ENCODE measurements around the gene RNF14. TPM values are rescaled to one million over a fixed set of nuclear protein-coding genes. Genes with fewer than 3 reads are reported as not detected.

RNF14 gene
- total and polyA plus RNA-seq, 2 of the 8 experiments (the other 6 are each of a cell fraction or from before 2014, with no cell fraction given): 4.7 to 20.2 TPM

DNA sequence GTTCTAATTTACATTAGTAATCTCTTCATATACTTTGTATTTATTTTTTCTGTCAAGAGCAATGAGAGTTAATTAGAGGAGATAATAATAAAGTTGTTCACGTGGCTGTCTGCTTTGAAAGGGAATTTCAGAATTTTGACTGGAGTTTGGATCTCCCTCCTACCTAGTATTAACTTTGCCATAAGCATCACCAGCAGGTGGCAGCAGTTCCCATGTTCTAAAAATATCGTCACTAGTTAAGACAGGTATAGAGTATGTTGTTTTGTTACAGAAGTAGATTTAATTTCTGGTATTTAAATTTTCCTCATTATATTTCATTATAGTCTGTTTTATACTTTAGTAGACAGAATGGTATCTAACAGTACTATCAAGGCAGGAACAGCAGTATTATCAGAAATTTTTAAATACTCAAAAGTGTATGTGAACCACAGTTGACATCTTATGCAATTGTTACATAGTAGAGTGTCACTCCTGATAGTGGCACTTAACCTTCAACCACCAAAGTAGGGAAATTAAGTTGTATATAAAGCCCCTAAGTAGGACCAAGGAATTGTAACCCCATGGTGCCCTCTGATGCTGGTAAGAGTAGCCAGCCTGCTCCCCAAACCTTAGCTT, 23.6 kb downstream of the RNF14 start (continued):
- TF ChIP-seq, protein P1, sequence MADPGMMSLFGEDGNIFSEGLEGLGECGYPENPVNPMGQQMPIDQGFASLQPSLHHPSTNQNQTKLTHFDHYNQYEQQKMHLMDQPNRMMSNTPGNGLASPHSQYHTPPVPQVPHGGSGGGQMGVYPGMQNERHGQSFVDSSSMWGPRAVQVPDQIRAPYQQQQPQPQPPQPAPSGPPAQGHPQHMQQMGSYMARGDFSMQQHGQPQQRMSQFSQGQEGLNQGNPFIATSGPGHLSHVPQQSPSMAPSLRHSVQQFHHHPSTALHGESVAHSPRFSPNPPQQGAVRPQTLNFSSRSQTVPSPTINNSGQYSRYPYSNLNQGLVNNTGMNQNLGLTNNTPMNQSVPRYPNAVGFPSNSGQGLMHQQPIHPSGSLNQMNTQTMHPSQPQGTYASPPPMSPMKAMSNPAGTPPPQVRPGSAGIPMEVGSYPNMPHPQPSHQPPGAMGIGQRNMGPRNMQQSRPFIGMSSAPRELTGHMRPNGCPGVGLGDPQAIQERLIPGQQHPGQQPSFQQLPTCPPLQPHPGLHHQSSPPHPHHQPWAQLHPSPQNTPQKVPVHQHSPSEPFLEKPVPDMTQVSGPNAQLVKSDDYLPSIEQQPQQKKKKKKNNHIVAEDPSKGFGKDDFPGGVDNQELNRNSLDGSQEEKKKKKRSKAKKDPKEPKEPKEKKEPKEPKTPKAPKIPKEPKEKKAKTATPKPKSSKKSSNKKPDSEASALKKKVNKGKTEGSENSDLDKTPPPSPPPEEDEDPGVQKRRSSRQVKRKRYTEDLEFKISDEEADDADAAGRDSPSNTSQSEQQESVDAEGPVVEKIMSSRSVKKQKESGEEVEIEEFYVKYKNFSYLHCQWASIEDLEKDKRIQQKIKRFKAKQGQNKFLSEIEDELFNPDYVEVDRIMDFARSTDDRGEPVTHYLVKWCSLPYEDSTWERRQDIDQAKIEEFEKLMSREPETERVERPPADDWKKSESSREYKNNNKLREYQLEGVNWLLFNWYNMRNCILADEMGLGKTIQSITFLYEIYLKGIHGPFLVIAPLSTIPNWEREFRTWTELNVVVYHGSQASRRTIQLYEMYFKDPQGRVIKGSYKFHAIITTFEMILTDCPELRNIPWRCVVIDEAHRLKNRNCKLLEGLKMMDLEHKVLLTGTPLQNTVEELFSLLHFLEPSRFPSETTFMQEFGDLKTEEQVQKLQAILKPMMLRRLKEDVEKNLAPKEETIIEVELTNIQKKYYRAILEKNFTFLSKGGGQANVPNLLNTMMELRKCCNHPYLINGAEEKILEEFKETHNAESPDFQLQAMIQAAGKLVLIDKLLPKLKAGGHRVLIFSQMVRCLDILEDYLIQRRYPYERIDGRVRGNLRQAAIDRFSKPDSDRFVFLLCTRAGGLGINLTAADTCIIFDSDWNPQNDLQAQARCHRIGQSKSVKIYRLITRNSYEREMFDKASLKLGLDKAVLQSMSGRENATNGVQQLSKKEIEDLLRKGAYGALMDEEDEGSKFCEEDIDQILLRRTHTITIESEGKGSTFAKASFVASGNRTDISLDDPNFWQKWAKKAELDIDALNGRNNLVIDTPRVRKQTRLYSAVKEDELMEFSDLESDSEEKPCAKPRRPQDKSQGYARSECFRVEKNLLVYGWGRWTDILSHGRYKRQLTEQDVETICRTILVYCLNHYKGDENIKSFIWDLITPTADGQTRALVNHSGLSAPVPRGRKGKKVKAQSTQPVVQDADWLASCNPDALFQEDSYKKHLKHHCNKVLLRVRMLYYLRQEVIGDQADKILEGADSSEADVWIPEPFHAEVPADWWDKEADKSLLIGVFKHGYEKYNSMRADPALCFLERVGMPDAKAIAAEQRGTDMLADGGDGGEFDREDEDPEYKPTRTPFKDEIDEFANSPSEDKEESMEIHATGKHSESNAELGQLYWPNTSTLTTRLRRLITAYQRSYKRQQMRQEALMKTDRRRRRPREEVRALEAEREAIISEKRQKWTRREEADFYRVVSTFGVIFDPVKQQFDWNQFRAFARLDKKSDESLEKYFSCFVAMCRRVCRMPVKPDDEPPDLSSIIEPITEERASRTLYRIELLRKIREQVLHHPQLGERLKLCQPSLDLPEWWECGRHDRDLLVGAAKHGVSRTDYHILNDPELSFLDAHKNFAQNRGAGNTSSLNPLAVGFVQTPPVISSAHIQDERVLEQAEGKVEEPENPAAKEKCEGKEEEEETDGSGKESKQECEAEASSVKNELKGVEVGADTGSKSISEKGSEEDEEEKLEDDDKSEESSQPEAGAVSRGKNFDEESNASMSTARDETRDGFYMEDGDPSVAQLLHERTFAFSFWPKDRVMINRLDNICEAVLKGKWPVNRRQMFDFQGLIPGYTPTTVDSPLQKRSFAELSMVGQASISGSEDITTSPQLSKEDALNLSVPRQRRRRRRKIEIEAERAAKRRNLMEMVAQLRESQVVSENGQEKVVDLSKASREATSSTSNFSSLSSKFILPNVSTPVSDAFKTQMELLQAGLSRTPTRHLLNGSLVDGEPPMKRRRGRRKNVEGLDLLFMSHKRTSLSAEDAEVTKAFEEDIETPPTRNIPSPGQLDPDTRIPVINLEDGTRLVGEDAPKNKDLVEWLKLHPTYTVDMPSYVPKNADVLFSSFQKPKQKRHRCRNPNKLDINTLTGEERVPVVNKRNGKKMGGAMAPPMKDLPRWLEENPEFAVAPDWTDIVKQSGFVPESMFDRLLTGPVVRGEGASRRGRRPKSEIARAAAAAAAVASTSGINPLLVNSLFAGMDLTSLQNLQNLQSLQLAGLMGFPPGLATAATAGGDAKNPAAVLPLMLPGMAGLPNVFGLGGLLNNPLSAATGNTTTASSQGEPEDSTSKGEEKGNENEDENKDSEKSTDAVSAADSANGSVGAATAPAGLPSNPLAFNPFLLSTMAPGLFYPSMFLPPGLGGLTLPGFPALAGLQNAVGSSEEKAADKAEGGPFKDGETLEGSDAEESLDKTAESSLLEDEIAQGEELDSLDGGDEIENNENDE (IDR thresholded peaks at IDR 0.05; ENCODE audit: insufficient replicate concordance, low read length): no peak
- no peak for TF ChIP-seq RFX5 (IDR thresholded peaks at IDR 0.05; ENCODE audit: borderline replicate concordance, low read depth, low read length)
- peak; percentile 55 to 66 for TF ChIP-seq RAD21 (IDR thresholded peaks at IDR 0.05 in 1 of 2, conservative IDR thresholded peaks at IDR 0.05 in 1 of 2; ENCODE audit: low read depth in 2 of 2, low read length in 2 of 2)
- no peak for TF ChIP-seq YY1 (IDR thresholded peaks at IDR 0.05; ENCODE audit: low read depth, low read length)

Measured in H1 (cell line).